ENCODE data around the gene ADNP. TPM values are rescaled to one million over a fixed set of nuclear protein-coding genes. Genes with fewer than 3 reads are reported as not detected.

The ADNP gene
- total and polyA plus RNA-seq, 10 of the 15 experiments (the other 5 are each of a cell fraction or from before 2014, with no cell fraction given): 23.0 to 74.4 (median 34.9) TPM

- TF ChIP-seq HDAC6 (IDR thresholded peaks at IDR 0.05; ENCODE audit: unreplicated experiment): no peak
- 0 out of 2 replicates have a peak, but pooled peaks have one; percentile 42 for TF ChIP-seq E2F4 (IDR thresholded peaks at IDR 0.05; ENCODE audit: low read depth, low read length)
- no peak for TF ChIP-seq STAT3 (IDR thresholded peaks at IDR 0.05; ENCODE audit: low read depth, low read length)
- no peak for TF ChIP-seq MXI1 (IDR thresholded peaks at IDR 0.05; ENCODE audit: low read depth, low read length)
- no peak for TF ChIP-seq SREBF1 (IDR thresholded peaks at IDR 0.05; ENCODE audit: low read length)
- TF ChIP-seq, protein P1, sequence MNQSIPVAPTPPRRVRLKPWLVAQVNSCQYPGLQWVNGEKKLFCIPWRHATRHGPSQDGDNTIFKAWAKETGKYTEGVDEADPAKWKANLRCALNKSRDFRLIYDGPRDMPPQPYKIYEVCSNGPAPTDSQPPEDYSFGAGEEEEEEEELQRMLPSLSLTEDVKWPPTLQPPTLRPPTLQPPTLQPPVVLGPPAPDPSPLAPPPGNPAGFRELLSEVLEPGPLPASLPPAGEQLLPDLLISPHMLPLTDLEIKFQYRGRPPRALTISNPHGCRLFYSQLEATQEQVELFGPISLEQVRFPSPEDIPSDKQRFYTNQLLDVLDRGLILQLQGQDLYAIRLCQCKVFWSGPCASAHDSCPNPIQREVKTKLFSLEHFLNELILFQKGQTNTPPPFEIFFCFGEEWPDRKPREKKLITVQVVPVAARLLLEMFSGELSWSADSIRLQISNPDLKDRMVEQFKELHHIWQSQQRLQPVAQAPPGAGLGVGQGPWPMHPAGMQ (IDR thresholded peaks at IDR 0.05; ENCODE audit: borderline replicate concordance): no peak
- no peak for TF ChIP-seq ESRRA (IDR thresholded peaks at IDR 0.05; ENCODE audit: low read length)
- TF ChIP-seq, protein P2, sequence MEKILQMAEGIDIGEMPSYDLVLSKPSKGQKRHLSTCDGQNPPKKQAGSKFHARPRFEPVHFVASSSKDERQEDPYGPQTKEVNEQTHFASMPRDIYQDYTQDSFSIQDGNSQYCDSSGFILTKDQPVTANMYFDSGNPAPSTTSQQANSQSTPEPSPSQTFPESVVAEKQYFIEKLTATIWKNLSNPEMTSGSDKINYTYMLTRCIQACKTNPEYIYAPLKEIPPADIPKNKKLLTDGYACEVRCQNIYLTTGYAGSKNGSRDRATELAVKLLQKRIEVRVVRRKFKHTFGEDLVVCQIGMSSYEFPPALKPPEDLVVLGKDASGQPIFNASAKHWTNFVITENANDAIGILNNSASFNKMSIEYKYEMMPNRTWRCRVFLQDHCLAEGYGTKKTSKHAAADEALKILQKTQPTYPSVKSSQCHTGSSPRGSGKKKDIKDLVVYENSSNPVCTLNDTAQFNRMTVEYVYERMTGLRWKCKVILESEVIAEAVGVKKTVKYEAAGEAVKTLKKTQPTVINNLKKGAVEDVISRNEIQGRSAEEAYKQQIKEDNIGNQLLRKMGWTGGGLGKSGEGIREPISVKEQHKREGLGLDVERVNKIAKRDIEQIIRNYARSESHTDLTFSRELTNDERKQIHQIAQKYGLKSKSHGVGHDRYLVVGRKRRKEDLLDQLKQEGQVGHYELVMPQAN (conservative IDR thresholded peaks at IDR 0.05): peak; percentile 84
- no peak for TF ChIP-seq RCOR1 (conservative IDR thresholded peaks at IDR 0.05; ENCODE audit: low read depth, low read length)
- TF ChIP-seq POLR2AphosphoS5 (IDR thresholded peaks at IDR 0.05; ENCODE audit: low read length): peak; percentile 99
- no peak for TF ChIP-seq JUNB (IDR thresholded peaks at IDR 0.05)
- TF ChIP-seq MTA3 (IDR thresholded peaks at IDR 0.05; ENCODE audit: borderline replicate concordance, low read length): no peak
- TF ChIP-seq, protein P3, sequence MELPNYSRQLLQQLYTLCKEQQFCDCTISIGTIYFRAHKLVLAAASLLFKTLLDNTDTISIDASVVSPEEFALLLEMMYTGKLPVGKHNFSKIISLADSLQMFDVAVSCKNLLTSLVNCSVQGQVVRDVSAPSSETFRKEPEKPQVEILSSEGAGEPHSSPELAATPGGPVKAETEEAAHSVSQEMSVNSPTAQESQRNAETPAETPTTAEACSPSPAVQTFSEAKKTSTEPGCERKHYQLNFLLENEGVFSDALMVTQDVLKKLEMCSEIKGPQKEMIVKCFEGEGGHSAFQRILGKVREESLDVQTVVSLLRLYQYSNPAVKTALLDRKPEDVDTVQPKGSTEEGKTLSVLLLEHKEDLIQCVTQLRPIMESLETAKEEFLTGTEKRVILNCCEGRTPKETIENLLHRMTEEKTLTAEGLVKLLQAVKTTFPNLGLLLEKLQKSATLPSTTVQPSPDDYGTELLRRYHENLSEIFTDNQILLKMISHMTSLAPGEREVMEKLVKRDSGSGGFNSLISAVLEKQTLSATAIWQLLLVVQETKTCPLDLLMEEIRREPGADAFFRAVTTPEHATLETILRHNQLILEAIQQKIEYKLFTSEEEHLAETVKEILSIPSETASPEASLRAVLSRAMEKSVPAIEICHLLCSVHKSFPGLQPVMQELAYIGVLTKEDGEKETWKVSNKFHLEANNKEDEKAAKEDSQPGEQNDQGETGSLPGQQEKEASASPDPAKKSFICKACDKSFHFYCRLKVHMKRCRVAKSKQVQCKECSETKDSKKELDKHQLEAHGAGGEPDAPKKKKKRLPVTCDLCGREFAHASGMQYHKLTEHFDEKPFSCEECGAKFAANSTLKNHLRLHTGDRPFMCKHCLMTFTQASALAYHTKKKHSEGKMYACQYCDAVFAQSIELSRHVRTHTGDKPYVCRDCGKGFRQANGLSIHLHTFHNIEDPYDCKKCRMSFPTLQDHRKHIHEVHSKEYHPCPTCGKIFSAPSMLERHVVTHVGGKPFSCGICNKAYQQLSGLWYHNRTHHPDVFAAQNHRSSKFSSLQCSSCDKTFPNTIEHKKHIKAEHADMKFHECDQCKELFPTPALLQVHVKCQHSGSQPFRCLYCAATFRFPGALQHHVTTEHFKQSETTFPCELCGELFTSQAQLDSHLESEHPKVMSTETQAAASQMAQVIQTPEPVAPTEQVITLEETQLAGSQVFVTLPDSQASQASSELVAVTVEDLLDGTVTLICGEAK (IDR thresholded peaks at IDR 0.05; ENCODE audit: borderline replicate concordance): no peak
- TF ChIP-seq ZBTB33 (IDR thresholded peaks at IDR 0.05): no peak
- TF ChIP-seq ZBED1 (IDR thresholded peaks at IDR 0.05; ENCODE audit: borderline replicate concordance): 0 out of 2 replicates have a peak, but pooled peaks have one; percentile 56
- TF ChIP-seq, protein P4, sequence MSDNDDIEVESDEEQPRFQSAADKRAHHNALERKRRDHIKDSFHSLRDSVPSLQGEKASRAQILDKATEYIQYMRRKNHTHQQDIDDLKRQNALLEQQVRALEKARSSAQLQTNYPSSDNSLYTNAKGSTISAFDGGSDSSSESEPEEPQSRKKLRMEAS (IDR thresholded peaks at IDR 0.05; ENCODE audit: low read depth, low read length): no peak; the same call in 1 of the 2 replicates
- TF ChIP-seq DPF2 (IDR thresholded peaks at IDR 0.05): 0 out of 2 replicates have a peak, but pooled peaks have one; percentile 13
- peak; percentile 99 for TF ChIP-seq POLR2A (IDR thresholded peaks at IDR 0.05; ENCODE audit: low read depth, low read length)
- TF ChIP-seq CREM (IDR thresholded peaks at IDR 0.05; ENCODE audit: low read depth): peak; percentile 85
- no peak for TF ChIP-seq NFIC (IDR thresholded peaks at IDR 0.05; ENCODE audit: low read depth, low read length)
These were observed 26.8 kb upstream of the ADNP start, which contains the start of gene DPM1 (continued) for GRCh38 chr20:50957798-50958614.

Measured in GM12878 (cell line).